GM23338 (cell line): Measurements from ENCODE around the gene LIMK2.

Experiments
- CREB1 ChIP-seq: fragments of 250-450 bp; sonication (Bioruptor Pico); IDR thresholded peaks from 2 replicates; pipeline ENCODE4 v1.5.0; 2020; ENCODE audit warnings: low read depth, mild to moderate bottlenecking, moderate library complexity
- CTCF ChIP-seq, 2 experiments: fragments of 200-600 bp in 1 of 2; sonication (generic) in 1 of 2; conservative IDR thresholded peaks; 2 replicates each; pipeline versions ENCODE4 v1.5.1 to v1.6.1; 2016 to 2017; ENCODE audit warnings: antibody characterized with exemption in 2 of 2, low read depth in 2 of 2, mild to moderate bottlenecking in 2 of 2, moderate library complexity in 1 of 2
- ETS1 ChIP-seq: IDR thresholded peaks from 2 replicates; pipeline ENCODE4 v1.6.1; 2016; ENCODE audit warnings: antibody characterized with exemption
- EZH2 ChIP-seq: fragments of 200-600 bp; sonication (generic); IDR thresholded peaks from one replicate; pipeline ENCODE4 v1.8.0; 2017; ENCODE audit warnings: antibody characterized with exemption, mild to moderate bottlenecking, low read depth; ENCODE audit not compliant: unreplicated experiment
- EZH2phosphoT487 ChIP-seq: fragments of 200-600 bp; sonication (generic); IDR thresholded peaks from one replicate; pipeline ENCODE4 v1.8.1; 2018; ENCODE audit warnings: antibody characterized with exemption; ENCODE audit not compliant: unreplicated experiment
- JUNB ChIP-seq: IDR thresholded peaks from one replicate; pipeline ENCODE4 v1.6.1; 2016; ENCODE audit warnings: antibody characterized with exemption; ENCODE audit not compliant: unreplicated experiment
- POLR2AphosphoS5 ChIP-seq: IDR thresholded peaks from 2 replicates; pipeline ENCODE4 v1.6.1; 2016; ENCODE audit warnings: antibody characterized with exemption, low read depth
- ZNF331 ChIP-seq: fragments of 250-450 bp; sonication (Bioruptor Pico); IDR thresholded peaks from 2 replicates; pipeline ENCODE4 v1.5.0; 2020; ENCODE audit warnings: low read depth, mild to moderate bottlenecking, moderate library complexity

GRCh38 chr22:31263896-31264640 lies 52.0 kb downstream of the LIMK2 start:
- TF ChIP-seq EZH2phosphoT487 (no peak), CTCF (conservative IDR thresholded peaks at IDR 0.05; ENCODE audit: low read depth in 2 of 2) (no peak), POLR2AphosphoS5 (no peak), CREB1 (CRISPR knock-in tag) (no peak), EZH2 (no peak), JUNB (no peak), ZNF331 (CRISPR knock-in tag) (no peak), ETS1 (no peak)
